Uterus (tissue), 4 donors: ENCODE results near the gene HOXA6. TPM values are rescaled to one million over a fixed set of nuclear protein-coding genes. Genes with fewer than 3 reads are reported as not detected.

Experiments used
- DNase-seq, 2 donors: peaks; one replicate each; pipeline ENCODE4 v3.0.0-alpha.2; 2019 to 2020
- H3K27ac ChIP-seq, 2 donors: fragments of 200-600 bp; sonication (generic); 1 replicate in 1 of 2; 2 replicates in 1 of 2; pipeline ENCODE4 v1.5.1; 2016 to 2018
- H3K27me3 ChIP-seq, 2 donors: fragments of 200-600 bp; sonication (generic); one replicate each; pipeline ENCODE4 v1.5.1; 2018 to 2019; ENCODE audit warnings: control low read depth in 1 of 2
- H3K36me3 ChIP-seq, 2 donors: fragments of 200-600 bp; sonication (generic); one replicate each; pipeline ENCODE4 v1.5.1; 2019; ENCODE audit warnings: control low read depth in 1 of 2
- H3K4me1 ChIP-seq, 2 donors: fragments of 200-600 bp; sonication (generic); one replicate each; pipeline ENCODE4 v1.5.1; 2018 to 2019; ENCODE audit warnings: control low read depth in 1 of 2
- H3K4me3 ChIP-seq, 2 donors: fragments of 200-600 bp; sonication (generic); 1 replicate in 1 of 2; 2 replicates in 1 of 2; pipeline ENCODE4 v1.5.1; 2018 to 2019; ENCODE audit warnings: mild to moderate bottlenecking in 1 of 2
- H3K9me3 ChIP-seq, 2 donors: fragments of 200-600 bp; sonication (generic); one replicate each; pipeline ENCODE4 v1.5.1; 2019; ENCODE audit warnings: control low read depth in 1 of 2
- CTCF ChIP-seq, 4 experiments: fragments of 200-600 bp in 2 of 4; fragments of 450-650 bp in 2 of 4; sonication (generic) in 2 of 4; IDR thresholded peaks; one replicate each; pipeline ENCODE4 v1.5.1; 2016 to 2019; ENCODE audit warnings: antibody characterized with exemption in 4 of 4, mild to moderate bottlenecking in 2 of 4, moderate library complexity in 1 of 4
- POLR2A ChIP-seq, 2 donors: fragments of 450-650 bp; IDR thresholded peaks; one replicate each; pipeline ENCODE4 v1.6.1; 2016; ENCODE audit warnings: antibody characterized with exemption in 2 of 2, mild to moderate bottlenecking in 1 of 2, moderate library complexity in 1 of 2
- intact Hi-C: fragments of 100-400 bp; cut with DNase I; formaldehyde crosslinking; loops from one replicate; pipeline ENCODE4 v1.15.1; 2023; ENCODE audit warnings: low total_unique reads
- total RNA-seq, 4 donors: library from RNA; depleted of rRNA in 3 of 4; stranded (reverse); fragments of >200 nt in 3 of 4; gene quantifications; one replicate each; pipeline versions ENCODE4 v1.1.0 to v1.2.4, GENCODE V29; 2014 to 2023
- donor health status: DM: yes; HTN: yes; CAD: no.

HOXA6 gene
- total RNA-seq, 4 donors from 2014 or later: 1.8 to 19.1 (median 15.4) TPM

GRCh38 chr7:27177795-27178320, 30.3 kb upstream of the HOXA6 start:
- H3K27me3 ChIP-seq: no peaks in the 10 kb centered on the region
- TF ChIP-seq POLR2A (IDR thresholded peaks at IDR 0.05) (no peak), CTCF (IDR thresholded peaks at IDR 0.05) (no peak)
- peak overlapping the region; percentile 94 to 96 for H3K27ac ChIP-seq
- H3K4me1 ChIP-seq: no peaks in the 10 kb centered on the region
- no peaks in the 10 kb centered on the region for H3K36me3 ChIP-seq
- no peaks in the 10 kb centered on the region for H3K9me3 ChIP-seq
- peak overlapping the region; percentile 58 to 66 for H3K4me3 ChIP-seq
- DNase-seq: peak in 1 of 2 donors; percentile 14
- intact Hi-C loops: no loop called here

GRCh38 chr7:27176962-27177794, 29.6 kb upstream of the HOXA6 start:
- no peaks in the 10 kb centered on the region for H3K27me3 ChIP-seq
- peak; percentile 33 to 34 for DNase-seq
- H3K27ac ChIP-seq: peak overlapping the region; percentile 94 to 96

GRCh38 chr7:27176524-27176845, 28.9 kb upstream of the HOXA6 start:
- Histone ChIP-seq H3K27ac (peak overlapping the region; percentile 94 to 96), H3K27me3 (no peaks in the 10 kb centered on the region), H3K4me3 (peak overlapping the region; percentile 58 to 66), H3K9me3 (no peaks in the 10 kb centered on the region), H3K4me1 (no peaks in the 10 kb centered on the region), H3K36me3 (no peaks in the 10 kb centered on the region)
- intact Hi-C loops: no loop called here
- no peak for TF ChIP-seq POLR2A (IDR thresholded peaks at IDR 0.05)
- no peak for TF ChIP-seq CTCF (IDR thresholded peaks at IDR 0.05)
- peak in 1 of 2 donors; percentile 17 for DNase-seq

More at GRCh38 chr7:27176962-27177794, 29.6 kb upstream of the HOXA6 start:
- Histone ChIP-seq H3K4me1 (no peaks in the 10 kb centered on the region), H3K9me3 (no peaks in the 10 kb centered on the region), H3K36me3 (no peaks in the 10 kb centered on the region), H3K4me3 (peak overlapping the region; percentile 58 to 66)
- intact Hi-C loops: no loop called here
- TF ChIP-seq POLR2A (IDR thresholded peaks at IDR 0.05) (no peak), CTCF (IDR thresholded peaks at IDR 0.05) (no peak)

- Histone ChIP-seq H3K9me3 (no peaks in the 10 kb centered on the region), H3K36me3 (no peaks in the 10 kb centered on the region), H3K4me1 (no peaks in the 10 kb centered on the region), H3K4me3 (peak overlapping the region; percentile 58 to 66), H3K27me3 (no peaks in the 10 kb centered on the region), H3K27ac (peak overlapping the region; percentile 94 to 96)
- TF ChIP-seq CTCF (IDR thresholded peaks at IDR 0.05) (no peak), POLR2A (IDR thresholded peaks at IDR 0.05) (no peak)
- DNase-seq: peak; percentile 27 to 44
- intact Hi-C loops: no loop called here
Observed at GRCh38 chr7:27175626-27176523, 28.3 kb upstream of the HOXA6 start.
